IPS DF 4.7 (cell line): Measurements from ENCODE around the gene PLEKHS1.

Source experiments
- DNase-seq: peaks from one replicate; pipeline ENCODE4 v3.0.0-alpha.2; 2013; ENCODE audit warnings: low spot score; ENCODE audit errors: extremely low read depth

Gene PLEKHS1

GRCh38 chr10:113751181-113751732 lies at the start of gene PLEKHS1:
PLEKHS1 (plus strand) TSS chr10:113751682; CDS start chr10:113755278, 3,596 bp downstream.
- DNase-seq: no peak

DNA sequence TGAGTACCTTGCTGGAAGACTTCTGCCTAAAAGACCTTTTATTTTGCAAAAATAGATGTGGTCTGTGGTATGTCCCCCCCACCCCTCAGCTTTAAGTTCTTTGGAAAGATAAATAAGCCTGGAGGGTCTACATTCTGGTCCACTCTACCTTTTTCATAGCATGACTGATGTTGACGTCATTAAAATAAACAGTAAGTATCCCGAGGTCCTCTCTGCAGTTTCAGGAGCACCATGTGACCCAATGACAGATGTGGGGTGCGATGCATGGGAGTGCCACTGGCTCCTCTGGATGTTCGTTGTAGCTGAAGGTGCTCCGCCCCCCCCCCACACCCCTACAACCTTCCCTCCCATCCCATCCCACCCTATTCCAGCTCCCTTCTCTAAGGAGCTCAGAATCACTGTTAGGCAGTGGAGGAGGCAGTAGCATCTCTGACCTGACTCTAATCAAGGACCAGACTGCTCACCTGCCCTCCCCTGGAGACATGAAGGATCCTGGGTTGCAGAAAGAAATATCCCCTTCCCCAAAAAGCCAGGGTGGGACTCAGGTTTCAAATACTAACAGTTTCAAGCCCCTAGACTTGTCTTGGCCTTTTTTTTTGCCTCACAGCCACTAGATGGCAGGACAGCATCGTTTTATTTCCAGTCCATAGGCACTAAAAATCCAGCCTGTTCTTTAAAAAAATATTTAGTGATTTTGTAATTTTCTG lies 46.7 kb upstream of the PLEKHS1 start:
- DNase-seq: peak; percentile 22

- no peak for DNase-seq
Observed at GRCh38 chr10:113705344-113705652, 46.2 kb upstream of the PLEKHS1 start.

DNA sequence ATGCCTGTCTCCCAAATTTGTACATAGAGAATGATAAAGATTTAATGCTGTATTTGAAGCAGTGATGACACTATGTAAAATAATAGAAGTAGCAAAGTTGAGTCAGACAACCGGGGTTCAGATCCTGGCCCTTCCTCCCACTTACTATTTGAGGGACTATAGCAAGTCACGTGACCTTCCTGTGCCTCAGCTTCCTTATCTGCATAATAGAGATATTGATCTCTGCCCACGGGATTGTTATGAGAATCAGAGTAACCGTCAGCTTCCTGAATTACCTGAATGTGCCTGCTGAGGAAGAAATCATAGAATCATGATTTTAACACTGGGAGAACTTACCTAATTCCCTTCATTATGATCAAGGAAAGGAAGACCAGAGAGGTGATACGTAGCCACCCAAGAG lies 44.9 kb upstream of the PLEKHS1 start:
- no peak for DNase-seq

- no peak for DNase-seq
Observed at GRCh38 chr10:113708640-113709039, 42.8 kb upstream of the PLEKHS1 start.

GRCh38 chr10:113709221-113709838 lies 42.2 kb upstream of the PLEKHS1 start:
- DNase-seq: no peak

GRCh38 chr10:113711142-113711541 lies 40.3 kb upstream of the PLEKHS1 start:
- no peak for DNase-seq

GRCh38 chr10:113712024-113712423 lies 39.5 kb upstream of the PLEKHS1 start:
- DNase-seq: no peak

GRCh38 chr10:113712755-113713639 lies 38.5 kb upstream of the PLEKHS1 start:
- peak; percentile 44 for DNase-seq

DNA sequence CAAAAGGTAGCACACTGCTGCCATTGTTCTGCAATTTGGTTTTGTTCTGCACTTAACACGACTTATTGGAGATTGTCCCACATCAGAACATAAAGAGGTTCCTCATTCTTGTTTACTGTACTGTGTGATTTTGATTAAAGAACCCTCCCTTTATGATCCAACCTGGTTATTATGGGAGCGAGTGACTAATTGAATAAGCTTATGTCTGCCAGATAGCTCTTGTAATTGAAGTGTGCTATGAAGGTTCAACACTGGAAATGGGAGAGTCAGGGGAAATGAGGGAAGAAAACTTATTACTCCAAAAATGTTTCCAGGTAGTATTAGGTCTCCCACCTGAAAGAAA lies 37.9 kb upstream of the PLEKHS1 start:
- DNase-seq: no peak

DNA sequence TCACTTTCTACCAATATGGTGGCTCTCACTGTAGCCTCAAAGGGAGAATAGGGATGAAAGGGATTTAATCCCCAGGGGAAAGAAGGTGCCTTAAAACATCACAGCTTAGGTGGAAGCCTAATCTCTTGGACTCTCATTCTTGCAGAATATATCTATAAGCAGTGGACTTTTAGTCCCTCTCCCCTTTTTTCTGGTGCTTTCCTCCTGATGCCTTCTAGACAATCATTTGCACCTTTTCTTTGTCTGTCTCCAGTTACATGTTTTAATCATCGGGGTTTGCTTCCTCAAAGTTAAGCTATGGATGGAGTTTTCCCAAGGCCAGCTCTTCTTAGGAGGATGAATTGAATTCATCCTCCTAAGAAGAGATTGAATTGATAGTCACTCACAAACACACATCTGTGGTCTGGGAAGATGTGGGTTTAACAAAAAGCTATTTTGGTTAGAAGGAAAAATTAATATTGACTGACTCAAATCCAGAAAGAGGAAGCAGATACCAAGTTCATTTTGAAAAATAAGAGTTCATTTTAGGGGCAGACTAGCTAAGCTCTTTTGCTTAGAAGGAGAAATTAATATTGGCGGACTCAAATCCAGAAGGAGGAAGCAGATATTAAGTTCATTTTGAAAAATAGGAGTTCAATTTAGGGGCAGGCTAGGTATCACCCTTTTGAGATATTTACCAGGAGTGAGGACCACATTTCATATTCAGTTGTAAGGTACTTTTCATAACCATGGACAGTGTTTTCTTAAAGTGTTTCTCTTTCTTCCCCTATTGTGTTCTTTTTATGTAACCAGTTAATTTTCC lies 35.2 kb upstream of the PLEKHS1 start:
- DNase-seq: no peak

DNA sequence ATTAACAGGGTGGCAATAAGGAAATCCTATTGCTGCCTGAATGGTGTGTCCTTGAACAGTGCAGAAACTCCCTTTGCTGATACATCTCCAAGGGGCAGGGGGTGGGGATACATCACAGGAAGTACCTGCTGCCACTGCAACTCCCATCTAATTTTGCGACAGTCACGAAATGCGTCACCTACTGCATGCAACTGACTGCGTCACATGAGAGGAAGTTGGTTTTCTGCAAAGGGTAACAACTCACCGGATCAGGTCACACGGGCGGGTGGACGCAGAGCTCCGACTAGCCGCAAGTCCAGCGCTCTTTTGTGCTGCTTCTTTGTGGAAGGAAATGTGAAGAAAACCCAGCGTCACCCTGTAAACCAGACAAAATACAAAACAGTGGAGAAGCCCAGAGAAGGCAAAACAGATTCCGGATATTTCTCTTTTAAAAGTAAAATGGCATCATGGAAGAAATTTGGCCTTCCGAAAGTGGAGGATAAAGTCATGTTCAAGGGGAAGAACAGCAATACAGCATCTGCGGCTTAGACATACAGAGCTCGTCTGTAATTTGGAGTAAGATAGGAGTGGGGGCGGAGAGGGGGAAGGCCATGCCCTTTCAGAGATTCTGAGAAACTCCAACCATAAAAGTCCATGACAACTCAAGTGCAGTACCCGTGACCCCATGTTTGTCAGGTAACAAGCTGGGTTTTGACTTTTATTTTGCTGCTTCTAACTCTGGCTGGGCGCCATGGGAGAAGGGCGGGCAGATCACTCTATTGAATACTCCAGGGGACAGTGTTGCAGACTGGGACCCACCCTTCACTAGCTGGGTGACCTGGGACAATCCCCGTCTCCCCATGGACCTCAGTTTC lies 32.3 kb upstream of the PLEKHS1 start:
- DNase-seq: no peak

GRCh38 chr10:113720386-113720785 lies 31.1 kb upstream of the PLEKHS1 start:
- DNase-seq: no peak

GRCh38 chr10:113732160-113732881 lies 19.2 kb upstream of the PLEKHS1 start:
- no peak for DNase-seq

- no peak for DNase-seq
Observed at GRCh38 chr10:113732966-113733365, 18.5 kb upstream of the PLEKHS1 start.

DNA sequence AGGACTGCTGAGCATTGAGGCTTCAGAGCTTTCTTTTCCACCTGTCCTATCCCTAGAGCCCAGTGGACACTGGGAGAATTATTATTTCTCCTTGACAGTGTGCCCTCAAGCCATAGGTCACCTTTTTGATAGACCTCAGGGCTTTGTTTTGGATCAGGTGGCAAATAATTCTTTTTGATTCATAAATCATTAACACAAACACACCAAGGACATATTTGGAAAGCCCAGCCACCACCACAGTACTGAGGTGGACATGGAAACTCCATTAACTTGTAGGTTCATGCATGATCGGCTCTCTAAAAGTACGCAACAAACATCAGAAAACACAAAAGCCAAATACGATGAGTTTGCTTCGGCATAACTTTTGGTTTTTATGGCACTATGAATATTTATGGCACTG lies 17.8 kb upstream of the PLEKHS1 start:
- no peak for DNase-seq

DNA sequence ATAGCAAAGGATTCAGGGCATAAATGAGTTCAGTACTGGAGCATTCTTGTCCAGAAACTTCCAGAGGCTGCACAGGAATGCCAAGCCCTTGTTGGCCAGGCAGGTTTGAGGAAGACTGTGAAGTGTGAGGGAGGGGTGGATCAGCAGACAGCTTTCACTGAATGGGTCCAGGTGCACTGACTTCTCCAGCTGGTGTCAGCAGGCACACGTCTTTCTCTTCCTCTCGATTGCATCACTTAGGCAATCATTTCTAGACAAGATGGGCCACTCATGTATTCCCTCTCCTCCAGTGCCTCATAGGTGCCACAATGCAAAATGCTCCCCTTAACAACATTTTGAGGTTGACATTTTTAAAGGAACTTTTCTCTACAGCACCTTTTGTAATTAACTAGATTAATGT lies 15.6 kb upstream of the PLEKHS1 start:
- no peak for DNase-seq

DNA sequence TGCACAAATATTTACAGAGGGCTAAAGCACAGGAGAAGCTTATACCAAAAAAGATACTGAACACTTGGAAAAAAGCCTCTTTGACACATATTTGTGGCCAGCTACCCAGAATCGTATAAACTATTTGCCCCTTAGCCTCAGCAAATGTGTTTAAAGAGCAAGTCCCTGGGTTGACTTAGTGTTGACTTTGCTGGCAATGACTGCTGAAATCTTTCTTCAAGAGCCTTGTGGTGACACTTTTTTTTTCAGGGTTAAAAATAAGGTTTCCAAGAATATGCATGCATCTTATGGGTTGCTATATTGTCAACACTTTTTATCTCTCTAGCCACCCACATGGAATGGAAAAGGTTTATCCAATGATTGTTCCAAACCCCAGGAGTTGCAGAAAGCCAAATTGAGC lies 14.9 kb upstream of the PLEKHS1 start:
- DNase-seq: no peak

GRCh38 chr10:113739031-113739430 lies 12.5 kb upstream of the PLEKHS1 start:
- no peak for DNase-seq

DNA sequence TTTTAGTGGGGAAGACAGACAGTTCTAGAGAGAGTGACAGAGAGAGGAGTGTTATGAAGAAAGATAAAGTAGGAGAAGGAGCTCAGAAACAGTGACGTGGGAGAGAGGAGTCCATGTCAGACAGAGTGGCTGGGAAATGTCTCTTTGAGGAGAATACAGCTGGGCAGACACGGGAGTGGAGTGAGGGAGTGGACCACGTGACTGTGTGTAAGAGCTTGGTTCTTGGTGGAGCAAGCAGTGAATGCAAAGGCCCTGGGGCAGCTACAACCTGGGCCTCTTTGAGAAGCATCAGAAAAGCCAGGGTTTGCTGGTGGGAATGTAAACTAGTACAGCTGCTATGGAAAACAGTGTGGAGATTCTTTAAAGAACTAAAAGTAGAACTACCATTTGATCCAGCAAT lies 11.9 kb upstream of the PLEKHS1 start:
- no peak for DNase-seq
